Activated CD4-positive, alpha-beta T cell treated with anti-CD3 and anti-CD28 coated beads, Interleukin-2, amount 10 ng/mL, durations not matched to agents 7 days and 5 days (primary cell): ENCODE results near the gene ST6GALNAC5. TPM values are rescaled to one million over a fixed set of nuclear protein-coding genes. Genes with fewer than 3 reads are reported as not detected.
"Not testable (repeated sequence)": the region's sequence is repeated elsewhere in the genome, so short reads cannot be mapped to it uniquely, and the experiment has no call there.

ENCODE experiments used
- CTCF ChIA-PET: fragments of 350-600 bp; sonication (Branson Sonifier 250); formaldehyde crosslinking; loops from one replicate; lab custom pipeline; 2021; ENCODE audit warnings: antibody characterized with exemption; lab: Charles Lee
- POLR2A ChIA-PET: fragments of 350-600 bp; sonication (Branson Sonifier 250); formaldehyde crosslinking; loops from one replicate; lab custom pipeline; 2021; ENCODE audit warnings: antibody characterized with exemption; lab: Charles Lee
- DNase-seq: peaks from one replicate; pipeline ENCODE4 v3.0.0-alpha.2; 2020
- H3K27ac Mint-ChIP-seq: one replicate; pipeline ENCODE4 v1.8.0; 2021; ENCODE audit warnings: mild to moderate bottlenecking, moderate library complexity, mixed read lengths
- H3K27me3 Mint-ChIP-seq: one replicate; pipeline ENCODE4 v1.8.0; 2021; ENCODE audit warnings: mixed read lengths
- H3K36me3 Mint-ChIP-seq: one replicate; pipeline ENCODE4 v1.8.0; 2021; ENCODE audit warnings: low read depth, mixed read lengths
- H3K4me1 Mint-ChIP-seq: one replicate; pipeline ENCODE4 v1.8.0; 2021; ENCODE audit warnings: mixed read lengths
- H3K4me3 Mint-ChIP-seq: one replicate; pipeline ENCODE4 v1.8.0; 2021; ENCODE audit warnings: mild to moderate bottlenecking, moderate library complexity, mixed read lengths
- H3K9me3 Mint-ChIP-seq: one replicate; pipeline ENCODE4 v1.8.0; 2021; ENCODE audit warnings: mixed read lengths
- total RNA-seq, 2 experiments: library from RNA; stranded (reverse); gene quantifications; one replicate each; pipeline ENCODE4 v1.2.3, GENCODE V29; 2021

ST6GALNAC5 gene
- not detected for total RNA-seq

GRCh38 chr1:76867342-76868130 lies at the start of gene ST6GALNAC5:
TSS of gene ST6GALNAC5 (plus strand) at chr1:76867480.
- DNase-seq = no peak
- Mint-ChIP-seq H3K4me3 (peak within 1 kb of the TSS; percentile 66), H3K36me3 (no peaks in the 10 kb centered on the region), H3K27me3 (peaks cover 76% of the 10 kb centered on the region), H3K4me1 (peaks cover 9% of the 10 kb centered on the region), H3K9me3 (no peaks in the 10 kb centered on the region), H3K27ac (peak within 1 kb of the TSS; percentile 57)
- CTCF ChIA-PET = interaction anchor here (1.5 kb wide), 1 partner anchor 18 kb away, joined by 4 read pairs; no protein-coding TSS in a partner anchor
- POLR2A ChIA-PET = no interaction called here

GRCh38 chr1:76820028-76820427 lies 47.3 kb upstream of the ST6GALNAC5 start:
- Mint-ChIP-seq H3K4me3 (no peak overlapping the region), H3K27me3 (peaks cover 11% of the 10 kb centered on the region), H3K4me1 (no peaks in the 10 kb centered on the region), H3K36me3 (no peaks in the 10 kb centered on the region), H3K27ac (no peak overlapping the region), H3K9me3 (no peaks in the 10 kb centered on the region)
- CTCF ChIA-PET = no interaction called here
- POLR2A ChIA-PET = no interaction called here
- DNase-seq = no peak

GRCh38 chr1:76822961-76823360 lies 44.3 kb upstream of the ST6GALNAC5 start:
- CTCF ChIA-PET, H3K4me3 Mint-ChIP-seq, H3K9me3 Mint-ChIP-seq, H3K4me1 Mint-ChIP-seq, POLR2A ChIA-PET, H3K27ac Mint-ChIP-seq, DNase-seq, H3K36me3 Mint-ChIP-seq: not testable (repeated sequence)
- peaks cover 11% of the 10 kb centered on the region for H3K27me3 Mint-ChIP-seq

GRCh38 chr1:76824106-76824505 lies 43.2 kb upstream of the ST6GALNAC5 start:
- CTCF ChIA-PET = no interaction called here

DNA sequence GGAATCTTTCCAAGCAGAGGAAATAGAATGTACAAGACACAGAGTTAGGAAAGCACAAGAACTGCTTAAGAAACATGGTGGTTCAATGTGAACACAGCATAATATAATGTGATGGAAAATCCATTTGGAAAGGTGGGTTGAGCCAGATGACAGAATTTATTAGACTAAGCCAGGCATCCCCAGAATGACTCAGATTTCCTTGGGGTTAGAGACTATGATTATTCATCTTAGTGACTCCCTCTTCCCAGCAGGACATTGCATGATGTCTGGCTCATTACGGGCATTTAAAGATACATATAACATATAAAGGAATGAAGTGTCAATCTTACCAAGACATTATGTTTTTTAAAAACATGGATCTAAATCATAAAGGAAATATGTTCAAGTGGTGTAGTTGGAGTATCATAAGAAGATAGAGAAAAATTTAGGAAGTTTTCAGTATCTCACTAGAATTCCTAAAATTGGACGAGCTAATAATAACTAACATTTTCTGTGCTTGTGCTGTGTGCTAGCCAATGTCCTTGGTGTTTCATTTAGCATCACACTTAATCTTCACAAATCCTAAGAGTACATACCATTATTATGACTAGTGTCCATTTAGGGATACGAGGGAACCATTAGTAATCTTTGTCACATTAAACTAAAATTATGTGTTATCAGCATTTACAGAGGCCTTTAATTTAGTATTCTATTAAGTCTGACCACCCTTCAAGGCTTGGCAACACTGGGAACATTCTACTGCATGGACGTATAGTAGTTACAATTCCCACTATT lies 41.0 kb upstream of the ST6GALNAC5 start:
- Mint-ChIP-seq H3K4me1 (peaks cover 4% of the 10 kb centered on the region), H3K27ac (no peak overlapping the region), H3K4me3 (no peak overlapping the region), H3K27me3 (peaks cover 7% of the 10 kb centered on the region), H3K36me3 (no peaks in the 10 kb centered on the region), H3K9me3 (no peaks in the 10 kb centered on the region)
- POLR2A ChIA-PET = no interaction called here
- no peak for DNase-seq
- CTCF ChIA-PET = no interaction called here

More at GRCh38 chr1:76824106-76824505, 43.2 kb upstream of the ST6GALNAC5 start:
- Mint-ChIP-seq H3K36me3 (no peaks in the 10 kb centered on the region), H3K9me3 (no peaks in the 10 kb centered on the region), H3K27ac (no peak overlapping the region), H3K4me3 (no peak overlapping the region), H3K27me3 (peaks cover 9% of the 10 kb centered on the region), H3K4me1 (no peaks in the 10 kb centered on the region)
- no peak for DNase-seq
- POLR2A ChIA-PET = no interaction called here

- DNase-seq = no peak
- H3K36me3 Mint-ChIP-seq = no peaks in the 10 kb centered on the region
- POLR2A ChIA-PET = no interaction called here
- CTCF ChIA-PET = no interaction called here
- peaks cover 4% of the 10 kb centered on the region for H3K27me3 Mint-ChIP-seq
- H3K4me1 Mint-ChIP-seq = peaks cover 4% of the 10 kb centered on the region
- H3K27ac Mint-ChIP-seq = no peak overlapping the region
- no peaks in the 10 kb centered on the region for H3K9me3 Mint-ChIP-seq
- no peak overlapping the region for H3K4me3 Mint-ChIP-seq
Measured at GRCh38 chr1:76827066-76827465, 40.2 kb upstream of the ST6GALNAC5 start.

DNA sequence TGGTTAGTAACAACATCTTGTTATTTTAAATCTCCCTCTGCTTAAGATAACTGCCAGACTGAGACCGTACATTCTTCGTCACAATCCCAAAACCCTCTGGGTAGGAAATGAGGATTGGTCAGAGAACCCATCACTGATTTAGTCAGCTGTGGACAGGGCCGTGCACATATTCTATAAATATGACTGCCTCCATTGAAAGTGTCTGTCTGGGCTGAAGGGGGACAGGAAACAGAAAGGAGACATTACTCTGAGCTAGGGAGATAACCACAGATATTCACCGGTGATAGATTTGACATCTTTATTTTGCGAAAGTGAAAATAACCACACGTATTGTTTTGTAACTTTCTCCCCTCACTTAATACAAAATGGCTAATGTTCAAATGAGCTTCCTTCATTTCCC lies 36.9 kb upstream of the ST6GALNAC5 start:
- peaks cover 6% of the 10 kb centered on the region for H3K27me3 Mint-ChIP-seq
- DNase-seq = no peak
- peaks cover 4% of the 10 kb centered on the region for H3K4me1 Mint-ChIP-seq
- no peak overlapping the region for H3K4me3 Mint-ChIP-seq
- ChIA-PET CTCF (no interaction called here), POLR2A (no interaction called here)
- H3K9me3 Mint-ChIP-seq = no peaks in the 10 kb centered on the region
- H3K36me3 Mint-ChIP-seq = no peaks in the 10 kb centered on the region
- no peak overlapping the region for H3K27ac Mint-ChIP-seq

GRCh38 chr1:76832521-76832920 lies 34.8 kb upstream of the ST6GALNAC5 start:
- no peak overlapping the region for H3K27ac Mint-ChIP-seq
- H3K27me3 Mint-ChIP-seq = peaks cover 6% of the 10 kb centered on the region
- POLR2A ChIA-PET = no interaction called here
- no peaks in the 10 kb centered on the region for H3K9me3 Mint-ChIP-seq
- no peak overlapping the region for H3K4me3 Mint-ChIP-seq
- CTCF ChIA-PET = no interaction called here
- DNase-seq = no peak
- peaks cover 4% of the 10 kb centered on the region for H3K4me1 Mint-ChIP-seq
- H3K36me3 Mint-ChIP-seq = no peaks in the 10 kb centered on the region

- Mint-ChIP-seq H3K4me3 (no peak overlapping the region), H3K4me1 (peaks cover 4% of the 10 kb centered on the region), H3K9me3 (no peaks in the 10 kb centered on the region), H3K27me3 (peaks cover 6% of the 10 kb centered on the region), H3K27ac (no peak overlapping the region), H3K36me3 (no peaks in the 10 kb centered on the region)
- POLR2A ChIA-PET = no interaction called here
- CTCF ChIA-PET = no interaction called here
- no peak for DNase-seq
Measured at GRCh38 chr1:76833151-76833550, 34.1 kb upstream of the ST6GALNAC5 start.

DNA sequence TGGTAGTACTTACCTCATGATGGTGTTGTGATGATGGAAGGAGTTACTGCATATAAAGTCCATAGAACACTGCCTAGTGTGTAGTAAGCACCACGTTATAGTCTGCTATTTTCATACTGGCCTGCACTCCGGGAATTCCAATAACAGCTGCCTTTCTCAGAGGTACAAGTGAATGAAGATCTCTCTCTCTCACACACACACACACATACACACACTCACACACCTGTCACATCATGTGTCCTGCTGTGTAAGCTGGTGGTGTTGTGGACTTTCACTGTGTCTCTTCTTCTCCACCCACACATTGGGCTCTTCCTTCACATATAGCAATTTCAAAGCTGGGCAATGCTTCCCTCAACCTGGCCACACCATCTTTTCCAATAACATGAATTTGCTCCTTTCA lies 33.4 kb upstream of the ST6GALNAC5 start:
- Mint-ChIP-seq H3K27me3 (peaks cover 5% of the 10 kb centered on the region), H3K4me1 (peaks cover 4% of the 10 kb centered on the region), H3K36me3 (no peaks in the 10 kb centered on the region), H3K27ac (no peak overlapping the region), H3K4me3 (no peak overlapping the region), H3K9me3 (no peaks in the 10 kb centered on the region)
- no peak for DNase-seq
- ChIA-PET POLR2A (no interaction called here), CTCF (no interaction called here)

- no peak overlapping the region for H3K4me3 Mint-ChIP-seq
- H3K9me3 Mint-ChIP-seq = no peaks in the 10 kb centered on the region
- ChIA-PET CTCF (interaction anchor here (1.3 kb wide), 1 partner anchor 10 kb away, joined by 3 read pairs; no protein-coding TSS in a partner anchor), POLR2A (no interaction called here)
- no peak for DNase-seq
- peaks cover 4% of the 10 kb centered on the region for H3K4me1 Mint-ChIP-seq
- H3K27ac Mint-ChIP-seq = no peak overlapping the region
- H3K27me3 Mint-ChIP-seq = peaks cover 5% of the 10 kb centered on the region
- no peaks in the 10 kb centered on the region for H3K36me3 Mint-ChIP-seq
Measured at GRCh38 chr1:76835203-76835602, 32.1 kb upstream of the ST6GALNAC5 start.

GRCh38 chr1:76840278-76840677 lies 27.0 kb upstream of the ST6GALNAC5 start:
- ChIA-PET POLR2A (no interaction called here), CTCF (no interaction called here)
- H3K27ac Mint-ChIP-seq = no peak overlapping the region
- H3K27me3 Mint-ChIP-seq = no peaks in the 10 kb centered on the region
- no peak overlapping the region for H3K4me3 Mint-ChIP-seq
- H3K36me3 Mint-ChIP-seq = no peaks in the 10 kb centered on the region
- H3K9me3 Mint-ChIP-seq = no peaks in the 10 kb centered on the region
- H3K4me1 Mint-ChIP-seq = peaks cover 10% of the 10 kb centered on the region
- DNase-seq = no peak

DNA sequence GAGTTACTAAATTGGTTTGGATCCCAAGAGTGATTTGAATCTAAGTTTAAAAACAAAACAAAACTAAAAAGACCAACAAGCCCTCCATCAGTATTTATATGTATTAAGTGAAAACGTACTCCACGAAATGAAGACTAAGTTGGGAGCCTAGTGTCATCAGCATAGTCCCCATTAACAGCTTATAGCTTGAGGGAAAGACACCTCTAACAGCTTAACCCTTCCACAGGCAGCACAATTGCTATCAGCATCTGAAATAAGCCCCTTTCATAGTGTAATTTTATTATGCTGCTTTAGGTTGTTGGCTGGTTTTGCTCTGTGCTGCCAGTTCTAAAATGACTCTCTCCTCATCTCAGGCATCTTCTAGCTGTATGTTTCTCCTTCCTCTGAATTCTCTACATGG lies 25.8 kb upstream of the ST6GALNAC5 start:
- no peaks in the 10 kb centered on the region for H3K9me3 Mint-ChIP-seq
- POLR2A ChIA-PET = no interaction called here
- H3K4me1 Mint-ChIP-seq = peaks cover 10% of the 10 kb centered on the region
- no peaks in the 10 kb centered on the region for H3K36me3 Mint-ChIP-seq
- H3K4me3 Mint-ChIP-seq = no peak overlapping the region
- H3K27me3 Mint-ChIP-seq = no peaks in the 10 kb centered on the region
- H3K27ac Mint-ChIP-seq = no peak overlapping the region
- CTCF ChIA-PET = no interaction called here
- DNase-seq = no peak
